HK-2 (cell line): Measurements from ENCODE around the gene GATC.
"Not testable (repeated sequence)": the region's sequence is repeated elsewhere in the genome, so short reads cannot be mapped to it uniquely, and the experiment has no call there.

Experiments
- DNase-seq: peaks from one replicate; pipeline ENCODE4 v3.0.0-alpha.2; 2018; ENCODE audit not compliant: unreplicated experiment

GATC gene

GRCh38 chr12:120470150-120470784 lies 24.0 kb downstream of the GATC start:
- no peak for DNase-seq

- DNase-seq, result no peak
Measured at GRCh38 chr12:120472521-120472920, 26.3 kb downstream of the GATC start.

- DNase-seq, result no peak
Measured at GRCh38 chr12:120473807-120474615, 27.8 kb downstream of the GATC start.

- DNase-seq, result peak; percentile 80
Measured at GRCh38 chr12:120474616-120474960, 28.3 kb downstream of the GATC start.

GRCh38 chr12:120475643-120476042 lies 29.4 kb downstream of the GATC start:
- no peak for DNase-seq

GRCh38 chr12:120479458-120479857 lies 33.2 kb downstream of the GATC start:
- DNase-seq, result no peak

- DNase-seq, result no peak
Measured at GRCh38 chr12:120480211-120480610, 34.0 kb downstream of the GATC start.

GRCh38 chr12:120481022-120481767 lies 35.0 kb downstream of the GATC start:
- DNase-seq, result no peak

GRCh38 chr12:120483621-120484020 lies 37.4 kb downstream of the GATC start:
- DNase-seq, result no peak

GRCh38 chr12:120485961-120486881 lies 40.0 kb downstream of the GATC start:
- no peak for DNase-seq

GRCh38 chr12:120487552-120487951 lies 41.3 kb downstream of the GATC start:
- DNase-seq, result not testable (repeated sequence)

GRCh38 chr12:120488057-120488640 lies 41.9 kb downstream of the GATC start:
- DNase-seq, result no peak

- DNase-seq, result no peak
Measured at GRCh38 chr12:120489018-120489417, 42.8 kb downstream of the GATC start.

GRCh38 chr12:120490325-120490724 lies 44.1 kb downstream of the GATC start:
- no peak for DNase-seq

GRCh38 chr12:120490833-120491512 lies 44.7 kb downstream of the GATC start:
- DNase-seq, result no peak

- DNase-seq, result peak; percentile 7
Measured at GRCh38 chr12:120495186-120495730, 49.0 kb downstream of the GATC start.

- peak; percentile 97 for DNase-seq
Measured at GRCh38 chr12:120495731-120496412, 49.6 kb downstream of the GATC start, which contains the start of gene DYNLL1. DYNLL1 (plus strand) TSS chr12:120496113; CDS start chr12:120496422, 309 bp downstream.

- peak; percentile 36 for DNase-seq
Measured at GRCh38 chr12:120496413-120497340, 50.4 kb downstream of the GATC start.
